HK-2 (cell line): Measurements from ENCODE around the gene POLR2J2.
"Not testable (repeated sequence)": the region's sequence is repeated elsewhere in the genome, so short reads cannot be mapped to it uniquely, and the experiment has no call there.

Experiments used
- DNase-seq: peaks from one replicate; pipeline ENCODE4 v3.0.0-alpha.2; 2018; ENCODE audit not compliant: unreplicated experiment

The POLR2J2 gene

DNA sequence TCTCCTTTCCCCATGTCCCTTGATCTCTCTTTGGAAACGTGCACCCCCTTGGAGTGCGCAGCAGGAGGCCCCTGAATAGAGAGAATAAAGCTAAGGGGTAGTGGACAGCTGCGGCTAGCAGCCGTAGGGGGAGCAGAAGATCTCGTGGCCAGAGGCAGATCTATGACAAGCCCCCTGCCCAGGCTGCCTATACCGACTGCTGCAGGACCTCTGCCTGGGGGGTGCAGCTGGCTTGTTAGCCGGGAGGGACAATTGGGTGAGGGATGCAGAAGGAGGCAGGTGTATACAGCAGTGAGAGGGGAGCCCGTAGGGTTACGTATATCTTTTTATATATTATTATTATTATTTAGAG, 469 bp upstream of the POLR2J2 start:
- not testable (repeated sequence) for DNase-seq

DNA sequence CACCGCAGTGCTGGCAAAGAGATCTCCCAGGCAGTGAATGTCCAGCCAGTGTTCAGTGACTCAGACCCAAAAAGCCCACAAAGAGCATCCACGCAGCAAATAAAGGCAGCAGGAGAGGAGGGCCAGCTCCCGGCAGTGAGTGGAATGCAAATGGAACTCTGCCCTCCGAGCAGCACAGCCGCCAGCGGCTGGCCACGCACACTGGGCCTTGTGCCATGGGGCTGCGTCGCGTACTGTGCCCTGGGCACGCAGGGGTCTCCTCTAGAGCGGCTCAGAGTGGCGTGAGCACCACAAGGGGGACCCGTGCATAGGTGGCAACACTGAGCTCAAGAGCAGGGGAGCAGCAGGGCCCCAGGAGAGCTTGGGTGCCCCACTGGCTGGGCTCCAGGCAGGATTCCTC, 3.9 kb downstream of the POLR2J2 start:
- not testable (repeated sequence) for DNase-seq

DNA sequence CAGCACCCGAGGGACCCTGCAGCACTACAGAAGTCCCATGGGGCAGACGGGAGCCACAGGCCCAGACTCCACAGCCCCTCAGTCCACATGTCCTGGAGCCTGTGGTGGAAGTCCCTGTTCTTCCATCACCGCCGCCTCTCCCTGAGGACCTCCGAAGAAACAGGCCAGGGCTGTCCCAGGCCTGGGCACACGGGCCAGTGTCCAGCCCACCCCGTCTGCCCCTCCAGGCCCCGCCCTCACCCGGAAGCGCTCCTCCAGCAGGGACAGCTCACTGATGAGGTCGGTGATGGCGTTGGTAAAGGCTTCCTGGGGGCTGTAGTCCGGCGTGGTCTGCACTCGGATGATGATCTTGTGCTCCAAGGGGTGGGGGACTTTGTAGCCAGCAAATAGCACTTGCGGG, 4.6 kb downstream of the POLR2J2 start:
- not testable (repeated sequence) for DNase-seq

DNA sequence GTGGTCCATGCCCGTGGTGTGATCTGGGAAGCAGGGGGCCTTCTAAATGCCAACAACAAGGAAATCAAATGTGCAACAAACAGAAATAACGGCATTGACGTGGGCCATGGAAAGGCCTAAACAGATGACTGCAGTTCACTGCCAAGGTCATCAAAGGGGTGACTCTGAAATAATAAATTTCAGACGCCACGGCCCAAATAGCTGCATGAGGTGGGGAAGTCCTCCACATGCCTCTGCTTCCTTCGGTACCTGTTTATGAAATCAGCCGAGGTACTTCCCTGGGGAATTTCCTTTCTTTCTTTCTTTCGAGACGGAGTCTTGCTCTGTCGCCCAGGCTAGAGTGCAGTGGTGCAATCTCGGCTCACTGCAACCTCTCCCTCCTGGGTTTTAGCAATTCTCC, 6.7 kb downstream of the POLR2J2 start:
- not testable (repeated sequence) for DNase-seq

DNA sequence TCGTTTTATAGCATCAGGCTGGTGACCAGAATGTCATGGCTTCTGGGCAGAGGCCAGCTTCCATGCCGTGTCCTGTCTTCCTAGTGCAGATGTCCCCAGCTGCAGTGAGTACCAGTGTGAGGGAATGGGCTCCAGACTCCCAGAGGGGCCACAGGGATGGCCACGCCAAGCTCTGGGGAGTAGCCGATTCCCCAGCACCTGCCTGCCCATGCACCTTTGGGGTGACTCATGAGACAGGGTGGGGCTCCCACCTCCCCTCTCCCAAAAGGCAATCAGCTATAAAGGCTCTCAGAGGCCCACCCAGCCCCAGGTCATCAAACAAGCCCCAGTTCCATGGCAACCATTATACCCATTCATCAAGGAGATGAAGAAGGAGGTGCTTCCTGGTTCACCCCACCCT, 21.5 kb downstream of the POLR2J2 start, which contains the start of gene SPDYE2B:
Gene SPDYE2B, plus strand, starts transcription at position 396 of the 400 bp plus-strand sequence. CDS start 2,030 bp downstream, outside the sequence.
- not testable (repeated sequence) for DNase-seq

DNA sequence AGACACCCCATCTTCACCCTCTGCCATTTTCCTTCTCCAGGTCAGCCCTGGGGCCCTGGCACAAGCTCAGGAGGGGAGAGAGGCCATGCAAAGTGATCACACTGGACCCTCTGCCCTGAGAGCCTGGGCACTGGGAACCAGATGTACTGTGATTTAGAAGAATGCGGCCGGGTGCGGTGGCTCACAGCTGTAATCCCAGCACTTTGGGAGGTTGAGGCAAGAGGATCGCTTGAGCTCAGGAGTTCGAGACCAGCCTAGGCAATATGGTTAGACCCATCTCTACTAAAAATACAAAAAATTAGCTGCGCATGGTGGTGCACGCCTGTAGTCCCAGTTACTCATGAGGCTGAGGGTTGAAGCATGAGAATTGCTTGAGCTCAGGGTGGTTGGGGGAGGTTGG, 23.6 kb downstream of the POLR2J2 start:
- not testable (repeated sequence) for DNase-seq

DNA sequence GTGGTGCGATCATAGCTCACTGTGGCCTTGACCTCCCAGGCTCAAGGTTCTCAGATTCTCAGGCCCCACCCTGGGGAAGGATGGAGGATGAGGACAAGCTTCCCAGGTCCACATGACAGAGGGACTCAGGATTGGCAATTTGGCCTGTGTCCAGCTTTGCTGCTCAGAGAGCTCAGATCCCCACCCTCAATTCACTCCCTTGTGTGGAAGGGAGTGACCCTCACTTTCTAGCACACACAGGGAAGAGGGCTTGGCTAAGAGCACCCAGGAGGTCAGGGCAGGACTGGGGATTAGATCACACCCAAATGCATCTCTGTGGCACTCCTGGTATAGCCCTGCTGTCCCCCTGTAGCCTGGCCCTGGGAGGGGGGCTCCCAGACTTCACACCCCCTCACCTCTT, 28.1 kb downstream of the POLR2J2 start:
- not testable (repeated sequence) for DNase-seq

DNA sequence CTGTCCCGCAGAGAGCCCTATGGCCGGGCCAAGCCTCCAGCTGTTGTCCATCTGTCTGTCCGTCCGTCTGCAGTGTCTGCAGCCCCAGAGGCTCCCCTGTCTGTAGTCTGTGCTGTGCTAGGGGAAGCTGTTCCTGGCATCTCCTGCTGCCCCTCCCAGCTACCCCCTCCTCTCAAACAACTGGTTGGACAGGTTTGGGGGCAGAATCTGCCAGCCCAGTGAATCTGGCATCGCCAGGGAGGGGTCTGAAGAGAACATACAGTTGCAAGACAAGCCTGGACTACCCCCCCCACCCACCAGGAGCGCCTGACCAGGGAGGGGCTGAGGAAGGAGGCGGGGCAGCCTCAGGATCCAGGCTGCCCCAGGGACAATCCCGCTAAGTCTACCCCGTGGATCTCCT, 28.8 kb downstream of the POLR2J2 start, which contains the start of gene UPK3BL1:
Gene UPK3BL1, minus strand, starts transcription at position 101 of the 400 bp plus-strand sequence. Its CDS starts 50 bp downstream, at position 51.
- DNase-seq = not testable (repeated sequence)

DNA sequence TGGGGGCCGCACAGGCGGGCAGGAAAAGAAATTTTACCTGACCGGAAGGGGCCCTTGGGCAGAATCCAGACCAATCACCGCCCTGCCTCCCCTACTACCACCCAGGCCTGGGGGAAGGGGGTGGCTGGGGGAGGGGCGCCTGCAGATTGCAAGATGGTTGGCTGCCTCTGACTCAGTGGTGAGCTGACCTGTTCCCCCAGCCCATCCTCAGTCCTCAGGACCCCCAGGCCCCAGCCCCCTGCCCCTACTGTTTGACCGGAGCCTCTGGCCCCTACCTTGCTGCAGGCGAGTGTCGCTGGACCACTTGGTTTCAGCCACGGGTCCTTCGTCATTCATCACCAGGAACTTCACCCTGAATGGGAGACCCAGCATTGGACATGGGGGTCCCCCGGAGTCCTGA, 32.6 kb downstream of the POLR2J2 start:
- peak; percentile 0 for DNase-seq

DNA sequence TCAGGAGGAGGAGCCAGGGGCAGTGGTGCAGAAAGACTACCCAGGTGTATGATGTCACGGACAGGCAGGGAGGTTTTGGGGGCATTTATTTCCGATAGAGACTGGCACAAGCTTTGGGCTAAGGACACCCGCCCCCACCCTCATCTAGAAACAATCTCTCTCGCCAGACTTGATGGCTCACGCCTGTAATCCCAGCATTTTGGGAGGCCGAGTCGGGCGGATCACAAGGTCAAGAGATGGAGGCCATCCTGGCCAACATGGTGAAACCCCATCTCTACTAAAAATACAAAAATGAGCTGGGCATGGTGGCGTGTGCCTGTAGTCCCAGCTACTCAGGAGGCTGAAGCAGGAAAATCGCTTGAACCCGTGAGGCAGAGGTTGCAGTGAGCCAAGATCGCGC, 34.5 kb downstream of the POLR2J2 start:
- DNase-seq = not testable (repeated sequence)

DNA sequence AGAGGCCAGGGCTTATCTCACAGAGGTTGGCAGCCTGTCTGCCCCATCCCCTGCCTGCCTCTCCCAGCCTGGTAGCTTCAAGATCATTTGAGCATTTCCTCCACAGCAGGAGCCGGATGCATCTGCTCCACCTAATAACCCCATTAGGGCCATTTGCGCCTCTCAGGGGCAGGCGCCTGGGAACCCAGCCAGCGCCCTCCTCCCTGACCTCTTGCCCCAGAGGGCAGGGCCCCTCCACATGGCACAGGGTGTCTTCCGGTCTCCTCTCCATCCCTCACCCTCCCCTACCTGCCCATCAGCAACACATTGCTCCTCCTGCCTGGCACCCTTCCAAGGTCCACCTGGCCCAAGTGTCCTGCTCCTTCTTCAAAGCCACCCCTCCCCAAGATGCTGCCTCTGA, 36.1 kb downstream of the POLR2J2 start:
- DNase-seq = not testable (repeated sequence)

DNA sequence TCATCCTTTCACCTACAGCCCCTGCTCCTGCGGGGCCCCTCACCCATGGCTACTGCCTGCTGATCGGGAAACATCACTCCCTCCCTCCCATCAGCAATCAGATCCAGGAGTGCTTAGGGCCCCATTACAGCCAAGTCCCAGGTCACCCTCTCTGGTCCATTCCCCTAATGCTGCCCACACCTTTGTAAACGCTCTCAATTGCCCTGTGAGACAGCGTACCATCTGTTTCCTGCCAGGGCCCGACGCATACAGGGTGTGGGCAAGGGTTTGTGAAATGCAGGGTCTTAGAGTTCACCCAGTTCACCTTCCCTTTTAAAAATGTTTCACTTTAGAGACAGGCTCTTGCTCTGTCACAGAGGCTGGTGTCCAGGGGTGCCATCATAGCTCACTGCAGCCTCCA, 37.2 kb downstream of the POLR2J2 start:
- DNase-seq = not testable (repeated sequence)

DNA sequence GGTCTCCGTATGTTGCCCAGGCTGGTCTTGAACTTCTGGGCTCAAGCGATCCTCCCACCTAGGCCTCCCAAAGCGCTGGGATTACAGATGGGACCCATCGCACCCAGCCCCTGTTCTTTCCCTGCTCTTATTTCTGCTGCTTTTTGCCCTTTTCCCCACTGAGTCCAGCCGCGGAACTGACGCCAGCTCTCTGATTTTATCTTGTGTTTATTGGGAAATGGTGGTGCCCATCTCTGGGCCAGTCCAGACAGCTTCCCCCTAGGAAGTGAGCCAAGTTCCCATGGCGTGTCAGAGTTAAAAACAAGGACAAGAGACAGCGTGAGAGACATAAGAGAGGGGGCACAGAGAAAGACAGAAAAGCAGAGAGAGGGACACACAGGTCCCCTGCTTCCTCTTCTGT, 40.8 kb downstream of the POLR2J2 start:
- DNase-seq = not testable (repeated sequence)

DNA sequence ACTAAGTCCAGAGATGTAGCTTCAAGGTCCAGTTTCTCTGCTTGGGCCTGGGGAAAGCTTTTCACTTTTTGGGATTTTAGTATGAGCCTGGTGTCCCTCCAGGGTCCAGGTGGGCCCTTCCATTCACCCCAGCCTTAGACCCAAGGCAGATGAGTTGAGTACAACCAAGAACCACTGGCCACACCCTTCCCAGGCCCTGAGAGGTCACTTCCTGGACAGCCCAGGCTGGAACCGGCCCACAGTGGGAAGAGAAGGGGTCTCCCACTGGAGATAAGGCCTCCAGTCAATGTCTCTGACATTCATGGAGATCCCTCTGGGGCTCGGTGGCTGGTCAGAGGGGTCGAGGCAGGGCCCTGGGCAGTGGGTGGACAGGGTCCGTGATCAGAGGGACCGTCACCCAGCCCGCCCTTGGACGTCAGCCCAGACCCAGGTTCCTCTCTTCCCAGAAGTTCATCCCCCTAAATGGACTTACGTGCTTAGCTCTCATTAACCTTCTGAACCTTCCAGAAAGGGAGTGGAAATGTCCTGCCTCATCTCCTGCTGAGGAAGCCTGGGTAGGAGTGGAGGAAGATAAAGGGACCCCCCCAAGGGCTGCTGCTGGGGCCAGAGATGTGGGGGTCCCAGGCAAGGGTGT, 44.1 kb downstream of the POLR2J2 start:
- not testable (repeated sequence) for DNase-seq

DNA sequence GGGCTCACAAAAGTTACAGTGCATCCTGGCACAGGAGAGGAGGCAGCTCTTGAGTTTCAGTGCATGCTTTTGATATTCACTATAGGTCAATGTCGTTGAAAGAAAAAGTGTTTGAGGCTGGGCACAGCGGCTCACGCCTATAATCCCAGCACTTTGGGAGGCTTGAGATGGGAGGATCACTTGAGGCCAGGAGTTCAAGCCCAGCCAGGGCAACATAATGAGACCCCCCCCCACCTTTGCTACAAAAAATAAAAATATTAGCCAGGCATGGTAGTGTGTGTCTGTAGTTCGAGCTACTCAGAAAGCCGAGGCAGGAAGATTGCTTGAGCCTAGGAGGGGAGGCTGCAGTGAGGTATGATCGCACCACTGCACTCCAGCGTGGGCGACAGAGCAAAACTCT, 53.3 kb downstream of the POLR2J2 start:
- DNase-seq = peak; percentile 0

DNA sequence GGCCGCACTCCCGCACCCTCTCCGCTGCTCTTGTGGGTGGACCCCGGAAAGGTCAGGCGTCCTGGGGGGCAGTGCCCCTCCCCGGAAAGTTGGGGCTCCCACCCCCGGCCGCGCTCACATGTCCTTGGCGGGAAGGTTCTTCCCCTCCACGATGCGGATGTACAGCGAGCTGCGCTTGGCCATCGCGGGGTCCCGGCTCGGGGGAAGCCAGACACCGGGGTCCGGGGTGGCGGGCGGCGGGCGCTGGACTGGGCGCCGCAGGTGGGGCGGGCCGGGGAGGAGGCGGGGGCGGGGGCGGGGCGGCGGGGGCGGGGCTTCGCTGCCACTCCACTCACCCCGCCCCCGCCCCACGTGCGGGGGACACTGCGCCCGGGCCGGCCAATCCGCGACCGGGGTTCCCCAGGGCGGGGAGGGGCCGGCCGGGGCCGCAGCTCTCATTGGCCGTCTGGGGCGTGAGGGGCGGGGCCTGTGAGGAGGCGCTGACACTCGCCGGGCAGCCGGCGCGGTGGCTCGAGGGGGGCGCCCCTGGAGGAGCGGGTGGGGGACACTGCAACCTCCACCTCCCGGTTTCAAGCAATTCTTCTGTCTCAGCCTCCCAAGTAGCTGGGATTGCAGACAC, 54.8 kb downstream of the POLR2J2 start, which contains the start of gene RASA4:
Gene RASA4, minus strand, starts transcription at position 250 of the 619 bp plus-strand sequence. Its CDS starts 67 bp downstream, at position 183.
- DNase-seq = peak; percentile 16
